CD8-positive, alpha-beta memory T cell (primary cell): ENCODE data around the gene GPR84. TPM values are rescaled to one million over a fixed set of nuclear protein-coding genes. Genes with fewer than 3 reads are reported as not detected.
A peak's percentile ranks its signal among the peaks of the same experiment; 100 is the strongest.

Experiments used
- CTCF ChIA-PET: fragments of 350-600 bp; sonication (Branson Sonifier 250); formaldehyde crosslinking; loops from one replicate; lab custom pipeline; 2021; ENCODE audit warnings: antibody characterized with exemption; lab: Charles Lee
- POLR2A ChIA-PET: fragments of 350-600 bp; sonication (Branson Sonifier 250); formaldehyde crosslinking; loops from one replicate; lab custom pipeline; 2021; ENCODE audit warnings: antibody characterized with exemption; lab: Charles Lee
- DNase-seq, 5 donors: peaks; one replicate each; pipeline versions ENCODE4 v3.0.0 to v3.0.0-alpha.2; 2020 to 2022; ENCODE audit warnings: mixed read lengths in 1 of 5
- H3K27ac ChIP-seq: one replicate; pipeline ENCODE4 v1.7.0; 2013; ENCODE audit warnings: low read depth, mild to moderate bottlenecking, low read length, moderate library complexity
- H3K27me3 ChIP-seq: 2 replicates; pipeline ENCODE4 v1.7.0; 2013; ENCODE audit warnings: low read length, mild to moderate bottlenecking; ENCODE audit not compliant: insufficient read depth, poor library complexity, severe bottlenecking
- H3K36me3 ChIP-seq: 2 replicates; pipeline ENCODE4 v1.7.0; 2013; ENCODE audit warnings: mild to moderate bottlenecking, low read length, moderate library complexity; ENCODE audit not compliant: insufficient read depth
- H3K4me1 ChIP-seq: 2 replicates; pipeline ENCODE4 v1.7.0; 2013; ENCODE audit warnings: mild to moderate bottlenecking, low read length, moderate library complexity; ENCODE audit not compliant: insufficient read depth
- H3K4me3 ChIP-seq: 2 replicates; pipeline ENCODE4 v1.7.0; 2013; ENCODE audit warnings: mild to moderate bottlenecking, low read length
- H3K9me3 ChIP-seq: 2 replicates; pipeline ENCODE4 v1.7.0; 2013; ENCODE audit warnings: mild to moderate bottlenecking, low read length
- H3K27ac Mint-ChIP-seq, 8 donors: one replicate each; pipeline ENCODE4 v1.8.0; 2020 to 2021; ENCODE audit warnings: mixed read lengths in 8 of 8, mild to moderate bottlenecking in 6 of 8, inconsistent platforms in 3 of 8, moderate library complexity in 3 of 8
- H3K27me3 Mint-ChIP-seq, 2 donors: one replicate each; pipeline ENCODE4 v1.8.0; 2020 to 2021; ENCODE audit warnings: mixed read lengths in 2 of 2, mild to moderate bottlenecking in 1 of 2, moderate library complexity in 1 of 2
- H3K36me3 Mint-ChIP-seq, 3 donors: one replicate each; pipeline ENCODE4 v1.8.0; 2020 to 2021; ENCODE audit warnings: mixed read lengths in 3 of 3, inconsistent platforms in 1 of 3, mild to moderate bottlenecking in 1 of 3
- H3K4me1 Mint-ChIP-seq, 3 donors: one replicate each; pipeline ENCODE4 v1.8.0; 2020 to 2021; ENCODE audit warnings: mixed read lengths in 3 of 3, inconsistent platforms in 1 of 3, mild to moderate bottlenecking in 1 of 3
- H3K4me3 Mint-ChIP-seq, 7 donors: one replicate each; pipeline ENCODE4 v1.8.0; 2020 to 2021; ENCODE audit warnings: mixed read lengths in 7 of 7, mild to moderate bottlenecking in 6 of 7, moderate library complexity in 4 of 7, inconsistent platforms in 2 of 7
- H3K9me3 Mint-ChIP-seq, 5 donors: one replicate each; pipeline ENCODE4 v1.8.0; 2020 to 2022; ENCODE audit warnings: mixed read lengths in 5 of 5, mild to moderate bottlenecking in 3 of 5, moderate library complexity in 2 of 5, inconsistent platforms in 1 of 5
- polyA plus RNA-seq: library from polyadenylated mRNA; unstranded; fragments of 300-500 nt; fragmentation: Illumina TruSeq; gene quantifications from one replicate; pipeline ENCODE4 v1.2.3, GENCODE V29; 2021
- total RNA-seq, 2 experiments: library from RNA; stranded (reverse); gene quantifications; one replicate each; pipeline ENCODE4 v1.2.3, GENCODE V29; 2021

Gene GPR84
- total and polyA plus RNA-seq, 3 experiments from 2014 or later = 0.15 to 0.16 TPM; not detected in 1

- H3K36me3 ChIP-seq = no peaks in the 10 kb centered on the region
- Mint-ChIP-seq H3K4me1 (peaks cover 7 to 18% (median 12%) of the 10 kb centered on the region in 3 donors), H3K9me3 (no peaks in the 10 kb centered on the region), H3K36me3 (peaks cover 0 to 4% (median 1%) of the 10 kb centered on the region in 3 donors), H3K4me3 (no peak overlapping the region), H3K27ac (peak overlapping the region in 3 of 8 donors; percentile 23 to 91 (median 38)), H3K27me3 (no peaks in the 10 kb centered on the region)
- ChIA-PET CTCF (interaction anchor here (1.0 to 2.0 kb wide), 2 partner anchors 8 to 53 kb away, joined by 3 to 8 read pairs; no protein-coding TSS in a partner anchor), POLR2A (no interaction called here)
- no peak overlapping the region for H3K4me3 ChIP-seq
- no peaks in the 10 kb centered on the region for H3K9me3 ChIP-seq
- H3K27me3 ChIP-seq = no peaks in the 10 kb centered on the region
- H3K4me1 ChIP-seq = peaks cover 5% of the 10 kb centered on the region
- DNase-seq = no peak
- H3K27ac ChIP-seq = no peak overlapping the region
Measured at GRCh38 chr12:54387114-54387467, 22.8 kb upstream of the GPR84 start.

GRCh38 chr12:54386403-54387113 is 22.3 kb upstream of the GPR84 start:
- no peaks in the 10 kb centered on the region for H3K9me3 Mint-ChIP-seq

GRCh38 chr12:54385251-54385914 is 21.1 kb upstream of the GPR84 start:
- Mint-ChIP-seq H3K9me3 (no peaks in the 10 kb centered on the region), H3K36me3 (no peaks in the 10 kb centered on the region), H3K27ac (no peak overlapping the region), H3K4me3 (no peak overlapping the region), H3K4me1 (peaks cover 2 to 5% (median 5%) of the 10 kb centered on the region in 3 donors), H3K27me3 (no peaks in the 10 kb centered on the region)
- ChIA-PET CTCF (interaction anchor here (1.1 to 1.4 kb wide), 3 partner anchors 12 to 54 kb away, joined by 3 to 5 read pairs (median 3); no protein-coding TSS in a partner anchor), POLR2A (no interaction called here)
- peak overlapping the region; percentile 31 for H3K27ac ChIP-seq
- H3K4me3 ChIP-seq = no peak overlapping the region
- no peaks in the 10 kb centered on the region for H3K9me3 ChIP-seq
- no peaks in the 10 kb centered on the region for H3K27me3 ChIP-seq
- no peak for DNase-seq
- H3K4me1 ChIP-seq = no peaks in the 10 kb centered on the region
- H3K36me3 ChIP-seq = no peaks in the 10 kb centered on the region

More at GRCh38 chr12:54386403-54387113, 22.3 kb upstream of the GPR84 start:
- no peak for DNase-seq
- ChIA-PET POLR2A (no interaction called here), CTCF (interaction anchor here (0.9 to 2.0 kb wide), 4 partner anchors 9 to 53 kb away, joined by 3 to 8 read pairs (median 3); no protein-coding TSS in a partner anchor)
- peak overlapping the region in 4 of 8 donors; percentile 23 to 62 (median 40) for H3K27ac Mint-ChIP-seq
- Histone ChIP-seq H3K27ac (peak overlapping the region; percentile 24), H3K36me3 (no peaks in the 10 kb centered on the region), H3K4me3 (no peak overlapping the region), H3K9me3 (no peaks in the 10 kb centered on the region), H3K4me1 (no peaks in the 10 kb centered on the region), H3K27me3 (no peaks in the 10 kb centered on the region)
- H3K4me1 Mint-ChIP-seq = peaks cover 3 to 13% (median 7%) of the 10 kb centered on the region in 3 donors
- H3K4me3 Mint-ChIP-seq = no peak overlapping the region
- no peaks in the 10 kb centered on the region for H3K27me3 Mint-ChIP-seq
- no peaks in the 10 kb centered on the region for H3K36me3 Mint-ChIP-seq

- no peaks in the 10 kb centered on the region for H3K27me3 ChIP-seq
- no peak for DNase-seq
- Mint-ChIP-seq H3K9me3 (no peaks in the 10 kb centered on the region), H3K4me3 (no peak within 1 kb of the TSS), H3K36me3 (no peaks in the 10 kb centered on the region), H3K27ac (peak within 1 kb of the TSS in 2 of 8 donors; percentile 43 to 44), H3K4me1 (peaks cover 2 to 4% (median 4%) of the 10 kb centered on the region in 3 donors), H3K27me3 (no peaks in the 10 kb centered on the region)
- no peaks in the 10 kb centered on the region for H3K36me3 ChIP-seq
- H3K27ac ChIP-seq = peak within 1 kb of the TSS; percentile 43
- POLR2A ChIA-PET = no interaction called here
- CTCF ChIA-PET = interaction anchor here (0.9 to 1.4 kb wide), 5 partner anchors 13 to 55 kb away, joined by 3 to 5 read pairs (median 3); no protein-coding TSS in a partner anchor
- H3K4me3 ChIP-seq = no peak within 1 kb of the TSS
- H3K4me1 ChIP-seq = no peaks in the 10 kb centered on the region
- no peaks in the 10 kb centered on the region for H3K9me3 ChIP-seq
Measured at GRCh38 chr12:54384591-54385041, 20.3 kb upstream of the GPR84 start, which contains the start of gene ZNF385A. Gene ZNF385A (minus strand): TSS chr12:54384733. CDS start chr12:54384514, 219 bp downstream.

- Histone ChIP-seq H3K27me3 (no peaks in the 10 kb centered on the region), H3K4me3 (no peak overlapping the region), H3K27ac (no peak overlapping the region), H3K4me1 (peaks cover 4% of the 10 kb centered on the region), H3K36me3 (no peaks in the 10 kb centered on the region), H3K9me3 (no peaks in the 10 kb centered on the region)
- no peaks in the 10 kb centered on the region for H3K27me3 Mint-ChIP-seq
- H3K4me1 Mint-ChIP-seq = peaks cover 6 to 10% (median 7%) of the 10 kb centered on the region in 3 donors
- H3K27ac Mint-ChIP-seq = no peak overlapping the region
- CTCF ChIA-PET = interaction anchor here (1.0 to 1.6 kb wide), 2 partner anchors 18 to 34 kb away, joined by 3 read pairs; no protein-coding TSS in a partner anchor
- H3K4me3 Mint-ChIP-seq = no peak overlapping the region
- H3K36me3 Mint-ChIP-seq = no peaks in the 10 kb centered on the region
- POLR2A ChIA-PET = no interaction called here
- no peak for DNase-seq
- H3K9me3 Mint-ChIP-seq = no peaks in the 10 kb centered on the region
Measured at GRCh38 chr12:54383041-54383609, 18.8 kb upstream of the GPR84 start.

- Mint-ChIP-seq H3K27ac (no peak overlapping the region), H3K4me1 (peaks cover 6 to 10% (median 7%) of the 10 kb centered on the region in 3 donors), H3K4me3 (no peak overlapping the region), H3K27me3 (no peaks in the 10 kb centered on the region), H3K36me3 (no peaks in the 10 kb centered on the region), H3K9me3 (no peaks in the 10 kb centered on the region)
- Histone ChIP-seq H3K27me3 (no peaks in the 10 kb centered on the region), H3K9me3 (no peaks in the 10 kb centered on the region), H3K4me3 (no peak overlapping the region), H3K4me1 (peaks cover 4% of the 10 kb centered on the region), H3K36me3 (no peaks in the 10 kb centered on the region), H3K27ac (no peak overlapping the region)
- ChIA-PET POLR2A (interaction anchor here (2.2 kb wide), 1 partner anchor 101 kb away, joined by 7 read pairs; the partner anchor contains the start of genes CBX5 and HNRNPA1), CTCF (interaction anchor here (1.0 to 3.2 kb wide), 8 partner anchors 12 to 161 kb away, joined by 3 to 18 read pairs (median 6); no protein-coding TSS in a partner anchor)
- DNase-seq = no peak
Measured at GRCh38 chr12:54381136-54381535, 16.9 kb upstream of the GPR84 start.

- peak; percentile 77 to 89 (median 85) for DNase-seq
- H3K4me1 Mint-ChIP-seq = peaks cover 6 to 10% (median 7%) of the 10 kb centered on the region in 3 donors
- no peaks in the 10 kb centered on the region for H3K27me3 Mint-ChIP-seq
- Histone ChIP-seq H3K9me3 (no peaks in the 10 kb centered on the region), H3K4me3 (peak overlapping the region; percentile 29), H3K27me3 (no peaks in the 10 kb centered on the region), H3K36me3 (no peaks in the 10 kb centered on the region), H3K27ac (no peak overlapping the region), H3K4me1 (peaks cover 4% of the 10 kb centered on the region)
- peak overlapping the region; percentile 11 to 87 (median 71) for H3K4me3 Mint-ChIP-seq
- H3K36me3 Mint-ChIP-seq = no peaks in the 10 kb centered on the region
- H3K27ac Mint-ChIP-seq = peak overlapping the region in 3 of 8 donors; percentile 15 to 91 (median 54)
- ChIA-PET CTCF (interaction anchor here (0.6 to 3.2 kb wide), 37 partner anchors 8 to 172 kb away, joined by 3 to 20 read pairs (median 3); partner anchors contain the start of genes CBX5 and COPZ1), POLR2A (interaction anchor here (0.6 to 2.2 kb wide), 2 partner anchors 11 to 99 kb away, joined by 4 to 7 read pairs; partner anchors contain the start of genes CBX5 and HNRNPA1)
- no peaks in the 10 kb centered on the region for H3K9me3 Mint-ChIP-seq
Measured at GRCh38 chr12:54379398-54380201, 15.3 kb upstream of the GPR84 start.
